H1 (cell line): Measurements from ENCODE around the gene SCARB2. TPM values are rescaled to one million over a fixed set of nuclear protein-coding genes. Genes with fewer than 3 reads are reported as not detected.

Experiments used
- CTCF ChIA-PET: fragments of 300-600 bp; sonication (Branson Sonifier 250); formaldehyde crosslinking; loops from one replicate; lab custom pipeline; 2021; ENCODE audit not compliant: partially characterized antibody; lab: Charles Lee
- POLR2A ChIA-PET: fragments of 300-600 bp; sonication (Branson Sonifier 250); formaldehyde crosslinking; loops from one replicate; lab custom pipeline; 2021; ENCODE audit warnings: inconsistent platforms; ENCODE audit not compliant: partially characterized antibody; lab: Charles Lee
- DNase-seq, 2 experiments: peaks; one replicate each; pipeline versions ENCODE4 v3.0.0 to v3.0.0-alpha.2; 2010 to 2022; ENCODE audit warnings: low spot score in 2 of 2, low read depth in 1 of 2, mixed read lengths in 1 of 2
- FAIRE-seq: peaks from 2 replicates; lab custom pipeline; 2011; peaks lifted over from hg19 to GRCh38; lab: Jason Lieb, UNC
- H2AFZ ChIP-seq: 2 replicates; pipeline ENCODE4 v1.8.1; 2012; ENCODE audit warnings: low read length, inconsistent platforms
- H2AK5ac ChIP-seq: 2 replicates; pipeline ENCODE4 v1.6.1; 2013; ENCODE audit warnings: low read depth, low read length
- H2BK120ac ChIP-seq: replicated peaks from 2 replicates; pipeline ENCODE3; 2013; ENCODE audit warnings: low read depth, low read length, inconsistent platforms
- H2BK12ac ChIP-seq: 2 replicates; pipeline ENCODE4 v1.6.1; 2013; ENCODE audit warnings: low read depth, low read length
- H2BK15ac ChIP-seq: 2 replicates; pipeline ENCODE4 v1.6.1; 2013; ENCODE audit warnings: low read length
- H2BK20ac ChIP-seq: 2 replicates; pipeline ENCODE4 v1.6.1; 2013; ENCODE audit warnings: low read length
- H2BK5ac ChIP-seq: 2 replicates; pipeline ENCODE4 v1.6.1; 2013; ENCODE audit warnings: low read depth, low read length
- H3K14ac ChIP-seq: 2 replicates; pipeline ENCODE4 v1.6.1; 2013; ENCODE audit warnings: inconsistent platforms; ENCODE audit not compliant: insufficient read length
- H3K18ac ChIP-seq: 2 replicates; pipeline ENCODE4 v1.6.1; 2013; ENCODE audit warnings: low read length; ENCODE audit errors: extremely low read depth
- H3K23ac ChIP-seq: 2 replicates; pipeline ENCODE4 v1.6.1; 2013; ENCODE audit warnings: inconsistent platforms; ENCODE audit not compliant: insufficient read length
- H3K23me2 ChIP-seq: 2 replicates; pipeline ENCODE4 v1.6.1; 2013; ENCODE audit warnings: low read depth, low read length
- H3K27ac ChIP-seq: 2 replicates; pipeline ENCODE4 v1.6.1; 2011; ENCODE audit warnings: low read depth, low read length, inconsistent platforms
- H3K27me3 ChIP-seq, 4 experiments: replicated peaks in 1 of 4; 1 replicate in 1 of 4; 2 replicates in 3 of 4; pipeline versions ENCODE4 v1.6.1 to v1.8.1; 2011 to 2013; ENCODE audit warnings: low read length in 3 of 4, mild to moderate bottlenecking in 3 of 4, inconsistent platforms in 2 of 4, mixed read lengths in 2 of 4, moderate library complexity in 1 of 4; ENCODE audit not compliant: control insufficient read depth in 3 of 4, insufficient read depth in 3 of 4; ENCODE audit errors: extremely low read depth in 1 of 4
- H3K36me3 ChIP-seq, 4 experiments: 2 replicates each; pipeline versions ENCODE4 v1.6.1 to v1.8.1; 2011 to 2013; ENCODE audit warnings: mild to moderate bottlenecking in 4 of 4, low read length in 3 of 4, moderate library complexity in 2 of 4, control low read depth in 1 of 4, inconsistent platforms in 1 of 4; ENCODE audit not compliant: insufficient read depth in 4 of 4, control insufficient read depth in 2 of 4
- H3K4ac ChIP-seq: replicated peaks from 2 replicates; pipeline ENCODE3; 2013; ENCODE audit warnings: low read length, low read depth, mixed read lengths, inconsistent platforms; ENCODE audit not compliant: insufficient read length
- H3K4me1 ChIP-seq, 4 experiments: replicated peaks in 1 of 4; 1 replicate in 1 of 4; 2 replicates in 3 of 4; pipeline versions ENCODE4 v1.6.1 to v1.8.1; 2011 to 2013; ENCODE audit warnings: low read length in 3 of 4, inconsistent platforms in 2 of 4, mixed read lengths in 1 of 4; ENCODE audit not compliant: insufficient read depth in 4 of 4, control insufficient read depth in 3 of 4
- H3K4me2 ChIP-seq, 2 experiments: 2 replicates each; pipeline versions ENCODE4 v1.6.1 to v1.8.1; 2011 to 2013; ENCODE audit warnings: low read depth in 2 of 2, low read length in 2 of 2, control low read depth in 1 of 2, inconsistent platforms in 1 of 2, mild to moderate bottlenecking in 1 of 2; ENCODE audit not compliant: insufficient read depth in 1 of 2
- H3K4me3 ChIP-seq, 4 experiments: fragments of 200-600, 300-600 bp in 1 of 4; sonication (generic), shearing (Covaris generic), sonication (Bioruptor Twin) in 1 of 4; 2 replicates each; pipeline versions ENCODE4 v1.5.1 to v1.8.1; 2011 to 2016; ENCODE audit warnings: low read length in 4 of 4, low read depth in 3 of 4, control low read depth in 2 of 4, inconsistent platforms in 2 of 4, mild to moderate bottlenecking in 2 of 4, mixed read lengths in 1 of 4, moderate library complexity in 1 of 4; ENCODE audit not compliant: insufficient read depth in 2 of 4; ENCODE audit errors: extremely low read depth in 1 of 4
- H3K56ac ChIP-seq: replicated peaks from 2 replicates; pipeline ENCODE3; 2013; ENCODE audit warnings: low read depth, mild to moderate bottlenecking, mixed read lengths, low read length, inconsistent platforms; ENCODE audit not compliant: insufficient read length
- H3K79me1 ChIP-seq: 2 replicates; pipeline ENCODE4 v1.6.1; 2013; ENCODE audit warnings: low read depth, low read length, control low read depth
- H3K79me2 ChIP-seq, 2 experiments: 2 replicates each; pipeline versions ENCODE4 v1.6.1 to v1.8.1; 2012 to 2013; ENCODE audit warnings: low read length in 2 of 2, mild to moderate bottlenecking in 2 of 2, inconsistent platforms in 1 of 2; ENCODE audit not compliant: insufficient read depth in 2 of 2, control insufficient read depth in 1 of 2
- H3K9ac ChIP-seq, 4 experiments: replicated peaks in 1 of 4; 1 replicate in 1 of 4; 2 replicates in 3 of 4; pipeline versions ENCODE4 v1.6.1 to v1.8.1; 2011 to 2013; ENCODE audit warnings: low read depth in 3 of 4, low read length in 3 of 4, control low read depth in 2 of 4, mild to moderate bottlenecking in 2 of 4, moderate library complexity in 2 of 4, inconsistent platforms in 1 of 4; ENCODE audit errors: extremely low read depth in 1 of 4
- H3K9me3 ChIP-seq, 2 experiments: 2 replicates each; pipeline versions ENCODE4 v1.6.1 to v1.8.1; 2012 to 2013; ENCODE audit warnings: mild to moderate bottlenecking in 2 of 2, moderate library complexity in 2 of 2, control low read depth in 1 of 2, inconsistent platforms in 1 of 2, low read depth in 1 of 2, low read length in 1 of 2, mixed read lengths in 1 of 2; ENCODE audit not compliant: insufficient read depth in 2 of 2
- H4K20me1 ChIP-seq, 2 experiments: replicated peaks in 1 of 2; 2 replicates each; pipeline versions ENCODE3 to v1.8.1; 2011 to 2013; ENCODE audit warnings: inconsistent platforms in 2 of 2, low read length in 2 of 2, mild to moderate bottlenecking in 1 of 2; ENCODE audit not compliant: insufficient read depth in 2 of 2, control insufficient read depth in 1 of 2
- H4K5ac ChIP-seq: 2 replicates; pipeline ENCODE4 v1.6.1; 2013; ENCODE audit warnings: low read length, low read depth, mixed read lengths, inconsistent platforms; ENCODE audit not compliant: insufficient read length
- H4K8ac ChIP-seq: 2 replicates; pipeline ENCODE4 v1.8.0; 2013; ENCODE audit warnings: mild to moderate bottlenecking, moderate library complexity, low read length, inconsistent platforms; ENCODE audit not compliant: insufficient read depth; ENCODE audit errors: extremely low read depth
- H4K91ac ChIP-seq: replicated peaks from 2 replicates; pipeline ENCODE3; 2013; ENCODE audit warnings: low read length, mixed read lengths, inconsistent platforms; ENCODE audit not compliant: insufficient read length
- CTCF ChIP-seq, 3 experiments: IDR thresholded peaks; 1 replicate in 2 of 3; 2 replicates in 1 of 3; pipeline versions ENCODE4 v1.5.1 to v1.6.1; 2011; ENCODE audit warnings: low read length in 3 of 3, mild to moderate bottlenecking in 3 of 3, inconsistent platforms in 2 of 3, low read depth in 1 of 3, moderate library complexity in 1 of 3; ENCODE audit not compliant: insufficient read depth in 1 of 3; ENCODE audit errors: control extremely low read depth in 1 of 3
- GTF2F1 ChIP-seq: IDR thresholded peaks from 2 replicates; pipeline ENCODE4 v1.6.1; 2012; ENCODE audit warnings: low read depth, low read length, improper control_type of control experiment, borderline replicate concordance
- HDAC2 ChIP-seq, 2 experiments: fragments of 300-600 bp in 1 of 2; sonication (generic) in 1 of 2; IDR thresholded peaks; 2 replicates each; pipeline ENCODE4 v1.6.1; 2011 to 2012; ENCODE audit warnings: low read depth in 2 of 2, low read length in 2 of 2, mild to moderate bottlenecking in 2 of 2, moderate library complexity in 2 of 2, borderline replicate concordance in 1 of 2, inconsistent platforms in 1 of 2
- JUN ChIP-seq: IDR thresholded peaks from 2 replicates; pipeline ENCODE4 v1.6.1; 2011; ENCODE audit warnings: low read depth, mild to moderate bottlenecking, improper control_type of control experiment, low read length
- RAD21 ChIP-seq, 2 experiments: IDR thresholded peaks in 1 of 2; conservative IDR thresholded peaks in 1 of 2; 2 replicates each; pipeline ENCODE4 v1.6.1; 2011; ENCODE audit warnings: low read depth in 2 of 2, low read length in 2 of 2, improper control_type of control experiment in 1 of 2, inconsistent platforms in 1 of 2, mild to moderate bottlenecking in 1 of 2, moderate library complexity in 1 of 2
- WGBS, 2 experiments: shearing (Covaris generic) in 1 of 2; methylation state at CpG; one replicate each; pipeline versions ENCODE4 v1.1.6 to v1.1.7; 2013 to 2015; ENCODE audit warnings: low lambda C conversion rate in 2 of 2, mixed read lengths in 2 of 2, inconsistent platforms in 1 of 2, low coverage in 1 of 2, missing lambda C conversion rate in 1 of 2; ENCODE audit not compliant: insufficient replicate concordance in 2 of 2, insufficient coverage in 1 of 2, insufficient read length in 1 of 2; ENCODE audit errors: extremely low coverage in 1 of 2, missing lambda C conversion rate in 1 of 2; 5-methylcytosine and 5-hydroxymethylcytosine counted together
- polyA plus RNA-seq, 7 experiments: library from polyadenylated mRNA; depleted of rRNA in 3 of 7; stranded (reverse) in 5 of 7; unstranded in 2 of 7; fragments of >200 nt in 5 of 7; fragments of 200-250 nt in 2 of 7; gene quantifications; 1 replicate in 5 of 7; 2 replicates in 1 of 7; 4 replicates in 1 of 7; pipeline versions ENCODE4 v1.2.1 to v1.2.3, GENCODE V29; 2011 to 2013; ENCODE audit warnings: missing spikeins in 2 of 7, mixed read lengths in 2 of 7
- total RNA-seq: library from RNA; stranded (reverse); fragmentation: NEBNext Ultra II Directional; extraction: Animal tissue kit (Norgen Biotek cat#: 25700); gene quantifications from 2 replicates; pipeline ENCODE4 v1.2.1, GENCODE V29; 2021

Gene SCARB2
- total and polyA plus RNA-seq, 2 of the 8 experiments (the other 6 are each of a cell fraction or from before 2014, with no cell fraction given) = 18.5 to 35.7 TPM

DNA sequence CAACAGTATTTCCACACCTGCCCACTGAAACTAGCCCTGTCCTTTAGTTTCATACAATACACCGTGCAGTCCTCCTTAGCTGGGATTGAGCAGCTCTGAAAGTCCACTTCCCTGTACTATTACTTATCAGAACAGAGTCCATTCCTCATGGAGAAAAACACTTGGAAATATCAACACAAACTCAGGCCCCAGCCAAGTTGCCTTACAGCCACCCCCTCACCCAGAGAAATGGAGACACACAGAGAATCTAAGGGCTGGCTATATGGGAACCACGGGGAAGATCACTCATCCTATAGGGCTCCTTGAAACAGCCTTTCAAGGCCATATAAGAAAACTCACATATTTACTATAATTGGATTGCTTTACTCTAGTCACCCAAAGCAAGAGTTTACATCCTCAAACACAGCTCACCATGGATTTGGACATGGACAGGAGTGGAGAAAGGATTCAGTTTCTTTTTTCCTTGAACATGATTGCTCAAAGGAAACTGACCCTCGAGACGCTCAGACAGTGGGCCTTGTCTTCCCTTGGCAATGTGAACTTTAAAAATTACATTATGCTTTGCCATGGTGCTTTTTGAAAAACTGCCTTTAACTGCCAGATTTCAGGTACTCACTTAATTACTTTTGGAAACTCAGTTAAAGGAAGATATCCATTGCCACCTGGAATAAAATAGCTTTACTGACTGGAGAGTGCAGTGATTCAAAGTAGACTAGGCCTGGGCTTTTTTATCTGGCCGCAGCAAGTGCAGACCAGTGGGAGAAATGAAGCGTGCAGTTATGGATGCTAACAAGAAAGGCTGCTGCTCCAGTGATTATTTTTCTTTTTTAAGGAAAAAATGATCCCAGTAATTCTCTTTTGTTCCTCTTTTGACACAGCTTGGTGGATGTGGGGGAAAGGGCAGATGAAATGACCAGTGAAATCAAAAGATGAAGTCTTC lies 1.6 kb downstream of the SCARB2 start:
- H3K79me2 ChIP-seq = peaks cover 0 to 28% of the 10 kb centered on the region in 2 experiments; a peak in 2 of 4 replicates
- no peak overlapping the region for H4K91ac ChIP-seq
- no peak for FAIRE-seq
- H3K56ac ChIP-seq = no peak overlapping the region
- H3K36me3 ChIP-seq = no peaks in the 10 kb centered on the region
- no peak for DNase-seq
- ChIA-PET CTCF (interaction anchor here (1.0 to 3.4 kb wide), 4 partner anchors 13 to 140 kb away, joined by 3 to 14 read pairs (median 4); no protein-coding TSS in a partner anchor), POLR2A (interaction anchor here (1.1 to 1.9 kb wide), 3 partner anchors 24 to 95 kb away, joined by 3 to 5 read pairs (median 3); no protein-coding TSS in a partner anchor)
- H3K18ac ChIP-seq = no peak overlapping the region
- no peak overlapping the region for H2AK5ac ChIP-seq
- H3K23me2 ChIP-seq = peaks cover 11% of the 10 kb centered on the region
- peaks cover 0 to 2% (median 0%) of the 10 kb centered on the region in 4 experiments; a peak in 1 of 7 replicates for H3K27me3 ChIP-seq
- H3K4me3 ChIP-seq = peak overlapping the region; percentile 52 to 86 (median 68); a peak in 5 of 8 replicates
- 92% methylated on average over 6 of the region's 6 CpGs; no CpG with 5 or more reads in 1 of the 2 experiments for WGBS, 2 experiments
- H4K5ac ChIP-seq = no peak overlapping the region
- no peak overlapping the region for H2AFZ ChIP-seq
- H3K9me3 ChIP-seq = no peaks in the 10 kb centered on the region
- no peak overlapping the region for H2BK12ac ChIP-seq
- no peak overlapping the region; a peak in 1 of 7 replicates for H3K9ac ChIP-seq
- no peak overlapping the region for H3K23ac ChIP-seq
- peaks cover 4 to 17% (median 8%) of the 10 kb centered on the region in 4 experiments for H3K4me1 ChIP-seq
- no peak overlapping the region for H2BK5ac ChIP-seq
- no peak overlapping the region for H4K8ac ChIP-seq
- peaks cover 0 to 4% of the 10 kb centered on the region in 2 experiments for H4K20me1 ChIP-seq
- no peak overlapping the region for H3K14ac ChIP-seq
- H3K27ac ChIP-seq = no peak overlapping the region
- peaks cover 2% of the 10 kb centered on the region; the same call in 1 of the 2 replicates for H3K79me1 ChIP-seq
- peak overlapping the region; percentile 80 to 96 for H3K4me2 ChIP-seq
- no peak overlapping the region for H2BK15ac ChIP-seq
- H2BK120ac ChIP-seq = no peak overlapping the region
- H2BK20ac ChIP-seq = no peak overlapping the region
- no peak overlapping the region for H3K4ac ChIP-seq
- TF ChIP-seq RAD21 (IDR thresholded peaks at IDR 0.05 in 1 of 2, conservative IDR thresholded peaks at IDR 0.05 in 1 of 2; ENCODE audit: low read depth in 2 of 2, low read length in 2 of 2) (no peak), CTCF (IDR thresholded peaks at IDR 0.05; ENCODE audit: control extremely low read depth in 1 of 3, insufficient read depth in 1 of 3, low read depth in 1 of 3, low read length in 3 of 3) (no peak), JUN (no peak), HDAC2 (IDR thresholded peaks at IDR 0.05; ENCODE audit: borderline replicate concordance in 1 of 2, low read depth in 2 of 2, low read length in 2 of 2) (no peak), GTF2F1 (no peak)
